GM18502 (cell line): ENCODE measurements around the gene ZNF667.

Experiments used
- ATAC-seq: cut with Tn5 transposase; IDR thresholded peaks from one replicate; pipeline ENCODE4 v1.9.1; 2021; ENCODE audit warnings: mild to moderate bottlenecking; ENCODE audit not compliant: unreplicated experiment, poor library complexity

The ZNF667 gene

DNA sequence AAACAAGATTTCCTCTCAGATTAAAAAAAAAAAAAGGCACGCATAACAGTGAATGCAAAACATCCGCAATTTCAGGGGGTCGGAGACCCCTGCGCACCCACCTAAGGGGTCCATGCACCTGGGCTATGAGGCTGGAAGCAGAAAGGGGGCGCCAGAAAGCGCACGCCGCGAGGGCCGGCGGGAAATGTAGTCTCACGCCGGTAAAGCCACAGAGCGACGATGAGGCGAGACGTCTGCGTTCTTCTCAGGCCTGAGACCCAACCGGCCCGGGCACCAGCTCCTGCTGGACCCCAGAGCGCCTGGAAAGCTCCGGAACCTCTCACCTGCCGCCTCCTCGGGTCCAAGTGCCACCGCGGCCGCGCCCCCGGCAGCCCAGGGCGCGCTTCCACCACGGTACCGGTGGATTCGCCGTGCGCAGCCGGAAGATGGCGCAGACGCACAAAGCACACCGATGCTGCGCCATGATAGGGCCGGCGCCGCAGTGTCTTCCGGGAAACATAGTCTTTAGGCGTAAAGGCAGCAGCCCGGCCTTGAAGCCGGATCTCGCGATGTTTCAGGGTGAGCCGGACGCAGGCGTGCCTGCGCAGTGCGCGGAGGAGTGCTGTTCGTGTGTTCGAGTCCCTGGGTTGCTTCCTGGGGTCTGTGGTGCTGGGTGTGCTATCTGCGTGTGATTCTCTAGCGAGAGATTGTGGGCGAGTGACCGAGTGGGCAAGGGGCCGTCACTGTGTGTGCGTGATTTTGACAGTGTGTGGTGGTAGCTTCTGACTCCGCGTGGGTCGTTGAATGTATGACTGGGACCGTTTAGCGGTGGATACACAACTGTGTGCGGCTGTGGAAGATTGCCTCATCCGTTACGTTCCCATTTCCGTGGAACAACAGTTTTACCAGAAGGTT, 83.8 kb downstream of the ZNF667 start, which contains the start of gene ZNF582:
Gene ZNF582 (minus strand): TSS at position 416 of the 894 bp plus-strand sequence. CDS start 1,782 bp downstream, outside the sequence.
- peak; percentile 97 for ATAC-seq
